Tibial nerve (tissue), 4 donors: ENCODE measurements around the gene SYT12. TPM values are rescaled to one million over a fixed set of nuclear protein-coding genes. Genes with fewer than 3 reads are reported as not detected.
"Not testable (repeated sequence)": the region's sequence is repeated elsewhere in the genome, so short reads cannot be mapped to it uniquely, and the experiment has no call there.

Experiments used
- DNase-seq, 2 donors: peaks; one replicate each; pipeline ENCODE4 v3.0.0-alpha.2; 2019; ENCODE audit warnings: low spot score in 2 of 2
- H3K27ac ChIP-seq, 4 donors: fragments of 200-600 bp; sonication (generic) in 3 of 4; one replicate each; pipeline ENCODE4 v1.5.1; 2017 to 2019; ENCODE audit warnings: mild to moderate bottlenecking in 1 of 4
- H3K27me3 ChIP-seq, 2 donors: fragments of 200-600 bp; sonication (generic) in 1 of 2; one replicate each; pipeline versions ENCODE4 v1.5.1 to v1.6.0; 2017 to 2019
- H3K36me3 ChIP-seq, 3 donors: fragments of 200-600 bp; sonication (generic); one replicate each; pipeline ENCODE4 v1.5.1; 2018 to 2019
- H3K4me1 ChIP-seq, 4 donors: fragments of 200-600 bp; sonication (generic) in 3 of 4; one replicate each; pipeline ENCODE4 v1.5.1; 2017 to 2019
- H3K4me3 ChIP-seq, 4 donors: fragments of 200-600 bp; sonication (generic) in 3 of 4; one replicate each; pipeline ENCODE4 v1.5.1; 2017 to 2019; ENCODE audit warnings: mild to moderate bottlenecking in 1 of 4, moderate library complexity in 1 of 4
- H3K9me3 ChIP-seq, 4 donors: fragments of 200-600 bp; sonication (generic) in 3 of 4; one replicate each; pipeline ENCODE4 v1.5.1; 2017 to 2019
- EP300 ChIP-seq, 2 donors: sonication (generic); formaldehyde crosslinking; IDR thresholded peaks; one replicate each; pipeline ENCODE4 v1.6.1; 2017; ENCODE audit warnings: antibody characterized with exemption in 2 of 2, mild to moderate bottlenecking in 1 of 2
- POLR2A ChIP-seq, 2 donors: fragments of 450-650 bp; IDR thresholded peaks; one replicate each; pipeline ENCODE4 v1.6.1; 2017; ENCODE audit warnings: antibody characterized with exemption in 2 of 2, mild to moderate bottlenecking in 2 of 2, moderate library complexity in 2 of 2
- WGBS, 2 donors: methylation state at CpG; one replicate each; pipeline ENCODE4 v1.1.5; 2018; 5-methylcytosine and 5-hydroxymethylcytosine counted together
- total RNA-seq, 4 donors: library from RNA; depleted of rRNA; stranded (reverse); fragments of >200 nt; gene quantifications; one replicate each; pipeline ENCODE4 v1.1.0, GENCODE V29; 2016
- TF ChIP-seq, protein P1 (sequence below), 5 experiments: fragments of 200-600 bp in 3 of 5; fragments of 450-650 bp in 2 of 5; sonication (generic) in 3 of 5; IDR thresholded peaks; one replicate each; pipeline ENCODE4 v1.5.1; 2016 to 2019; ENCODE audit warnings: antibody characterized with exemption in 5 of 5, mild to moderate bottlenecking in 3 of 5, moderate library complexity in 2 of 5

Gene SYT12
- total RNA-seq, 4 donors from 2014 or later: 0.20 to 2.4 (median 0.66) TPM; not detected in 1

DNA sequence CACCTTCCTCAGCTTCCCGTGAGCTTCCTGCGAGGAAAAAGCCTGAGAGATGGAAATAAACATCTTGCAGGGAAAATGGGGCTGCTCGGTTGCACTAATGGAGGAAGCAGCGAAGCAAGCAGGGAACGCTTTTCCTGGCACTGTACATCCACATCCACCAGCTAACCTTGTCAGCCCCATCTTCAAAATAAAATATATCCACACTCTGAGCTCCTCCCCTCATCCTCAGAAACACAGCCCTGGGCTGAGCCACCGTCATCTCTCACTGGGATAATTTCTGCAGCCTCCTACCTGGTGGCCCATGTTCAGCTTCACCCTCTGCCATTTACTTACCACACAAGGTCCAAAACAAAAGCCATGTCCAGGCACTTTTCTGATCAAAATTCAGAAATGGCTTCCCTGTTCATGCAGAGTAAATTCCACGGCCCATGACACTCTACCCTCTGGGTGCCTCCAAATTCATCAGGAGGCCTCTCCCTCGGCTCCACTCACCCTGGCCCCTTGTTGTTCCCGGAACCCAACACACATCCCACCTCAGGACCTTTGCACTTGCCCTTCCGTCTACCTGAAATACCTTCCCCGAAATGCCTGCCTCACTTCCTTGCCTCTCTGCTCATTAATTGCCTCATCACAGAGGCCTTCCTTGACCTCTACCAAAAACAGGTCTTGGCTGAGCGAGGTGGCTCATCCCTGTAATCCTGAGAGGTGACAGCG is 34.9 kb upstream of the SYT12 start:
- Histone ChIP-seq H3K27ac (no peak overlapping the region), H3K4me1 (no peaks in the 10 kb centered on the region), H3K27me3 (no peaks in the 10 kb centered on the region), H3K9me3 (no peaks in the 10 kb centered on the region), H3K36me3 (no peaks in the 10 kb centered on the region), H3K4me3 (no peak overlapping the region)
- DNase-seq: no peak
- TF ChIP-seq POLR2A (IDR thresholded peaks at IDR 0.05) (no peak), EP300 (IDR thresholded peaks at IDR 0.05) (no peak)
- TF ChIP-seq, protein P1, sequence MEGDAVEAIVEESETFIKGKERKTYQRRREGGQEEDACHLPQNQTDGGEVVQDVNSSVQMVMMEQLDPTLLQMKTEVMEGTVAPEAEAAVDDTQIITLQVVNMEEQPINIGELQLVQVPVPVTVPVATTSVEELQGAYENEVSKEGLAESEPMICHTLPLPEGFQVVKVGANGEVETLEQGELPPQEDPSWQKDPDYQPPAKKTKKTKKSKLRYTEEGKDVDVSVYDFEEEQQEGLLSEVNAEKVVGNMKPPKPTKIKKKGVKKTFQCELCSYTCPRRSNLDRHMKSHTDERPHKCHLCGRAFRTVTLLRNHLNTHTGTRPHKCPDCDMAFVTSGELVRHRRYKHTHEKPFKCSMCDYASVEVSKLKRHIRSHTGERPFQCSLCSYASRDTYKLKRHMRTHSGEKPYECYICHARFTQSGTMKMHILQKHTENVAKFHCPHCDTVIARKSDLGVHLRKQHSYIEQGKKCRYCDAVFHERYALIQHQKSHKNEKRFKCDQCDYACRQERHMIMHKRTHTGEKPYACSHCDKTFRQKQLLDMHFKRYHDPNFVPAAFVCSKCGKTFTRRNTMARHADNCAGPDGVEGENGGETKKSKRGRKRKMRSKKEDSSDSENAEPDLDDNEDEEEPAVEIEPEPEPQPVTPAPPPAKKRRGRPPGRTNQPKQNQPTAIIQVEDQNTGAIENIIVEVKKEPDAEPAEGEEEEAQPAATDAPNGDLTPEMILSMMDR (IDR thresholded peaks at IDR 0.05): no peak
- 82 to 85% methylated on average over 13 of the region's 13 CpGs for WGBS, 2 donors

DNA sequence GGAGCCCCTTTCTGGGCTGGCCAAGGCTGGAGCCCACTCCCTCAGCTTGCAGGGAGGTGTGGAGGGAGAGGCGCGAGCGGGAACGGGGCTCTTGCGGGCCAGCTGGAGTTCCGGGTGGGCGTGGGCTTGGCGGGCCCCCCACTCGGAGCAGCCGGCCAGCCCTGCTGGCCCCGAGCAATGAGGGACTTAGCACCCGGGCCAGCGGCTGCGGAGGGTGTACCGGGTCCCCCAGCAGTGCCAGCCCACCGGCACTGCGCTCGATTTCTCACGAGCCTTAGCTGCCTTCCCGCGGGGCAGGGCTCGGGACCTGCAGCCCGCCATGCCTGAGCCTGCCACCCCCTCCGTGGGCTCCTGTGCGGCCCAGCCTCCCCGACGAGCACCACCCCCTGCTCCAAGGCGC is 34.2 kb upstream of the SYT12 start:
- H3K27me3 ChIP-seq, H3K4me3 ChIP-seq, H3K36me3 ChIP-seq, H3K9me3 ChIP-seq, DNase-seq, H3K27ac ChIP-seq, H3K4me1 ChIP-seq: not testable (repeated sequence)
- WGBS, 2 donors: 96% methylated on average over 20 to 28 of the region's 28 CpGs

DNA sequence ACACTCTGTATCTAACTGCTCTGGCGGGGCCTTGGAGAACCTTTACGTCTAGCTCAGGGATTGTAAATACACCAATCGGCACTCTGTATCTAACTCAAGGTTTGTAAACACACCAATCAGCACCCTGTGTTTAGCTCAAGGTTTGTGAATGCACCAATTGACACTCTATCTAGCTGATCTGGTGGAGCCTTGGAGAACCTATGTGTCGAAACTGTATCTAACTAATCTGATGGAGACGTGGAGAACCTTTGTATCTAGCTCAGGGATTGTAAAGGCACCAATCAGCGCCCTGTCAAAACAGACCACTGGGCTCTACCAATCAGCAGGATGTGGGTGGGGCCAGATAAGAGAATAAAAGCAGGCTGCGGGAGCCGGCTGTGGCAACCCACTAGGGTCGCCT is 33.6 kb upstream of the SYT12 start:
- H3K27ac ChIP-seq, H3K4me1 ChIP-seq, H3K9me3 ChIP-seq, H3K27me3 ChIP-seq, H3K36me3 ChIP-seq, H3K4me3 ChIP-seq, DNase-seq: not testable (repeated sequence)
- WGBS, 2 donors: 67 to 71% methylated on average over 9 of the region's 9 CpGs

DNA sequence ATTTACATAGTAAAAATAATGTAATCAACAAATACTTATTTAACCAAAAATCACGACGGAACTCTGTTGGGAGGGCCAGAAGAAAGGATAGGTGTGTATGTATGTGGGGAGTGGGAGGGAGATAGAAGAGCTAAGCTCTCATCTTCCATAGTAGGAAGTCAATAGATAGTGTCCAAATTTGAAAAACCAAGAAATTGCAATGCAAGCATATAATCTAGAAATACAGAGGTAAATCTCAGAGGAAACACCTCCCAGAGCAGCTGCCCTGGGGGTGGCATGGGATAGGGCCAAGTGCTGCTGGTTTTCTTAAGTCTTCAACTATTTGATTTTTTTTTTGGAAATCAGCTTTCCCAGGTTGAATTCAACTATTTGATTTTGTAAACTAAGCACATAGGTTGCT is 30.9 kb upstream of the SYT12 start:
- Histone ChIP-seq H3K27me3 (no peaks in the 10 kb centered on the region), H3K36me3 (no peaks in the 10 kb centered on the region), H3K27ac (no peak overlapping the region), H3K4me3 (no peak overlapping the region), H3K4me1 (no peaks in the 10 kb centered on the region), H3K9me3 (no peaks in the 10 kb centered on the region)
- DNase-seq: no peak
- 63 to 80% methylated on average over 2 of the region's 2 CpGs for WGBS, 2 donors
- no peak for TF ChIP-seq EP300 (IDR thresholded peaks at IDR 0.05)
- TF ChIP-seq, protein P1 (IDR thresholded peaks at IDR 0.05): no peak
- no peak for TF ChIP-seq POLR2A (IDR thresholded peaks at IDR 0.05)

DNA sequence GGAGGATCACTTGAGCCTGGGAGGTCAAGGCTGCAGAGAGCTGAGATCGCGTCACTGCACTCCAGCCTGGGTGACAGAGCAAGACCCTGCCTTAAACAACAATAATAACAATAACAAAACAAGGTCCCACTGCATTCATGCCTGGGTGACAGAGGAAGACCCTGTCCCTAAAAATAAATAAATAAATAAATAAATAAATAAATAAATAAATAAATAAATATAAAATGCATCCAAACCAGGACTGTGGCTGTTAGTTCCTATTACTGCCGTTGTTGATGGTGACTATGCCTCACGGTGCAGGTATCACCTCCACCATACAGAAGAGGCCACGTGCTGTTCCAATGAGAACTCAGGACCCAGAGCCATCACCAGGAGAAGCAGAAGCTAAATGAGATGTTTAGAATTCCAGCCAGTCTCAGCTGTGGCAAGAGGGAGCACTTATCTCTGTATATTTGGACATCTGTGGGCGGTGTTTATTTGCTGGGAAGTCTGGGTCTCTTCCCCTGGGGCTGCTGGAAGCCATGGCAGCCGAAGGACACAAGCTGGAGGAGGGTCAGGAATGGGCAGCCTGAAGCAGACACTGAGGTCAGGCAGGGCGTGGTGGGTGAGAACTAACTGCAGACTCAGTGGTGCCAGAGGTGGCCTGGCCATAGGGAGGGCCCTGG is 26.2 kb upstream of the SYT12 start:
- no peak for DNase-seq
- Histone ChIP-seq H3K27me3 (no peaks in the 10 kb centered on the region), H3K9me3 (no peaks in the 10 kb centered on the region), H3K27ac (no peak overlapping the region), H3K36me3 (no peaks in the 10 kb centered on the region), H3K4me1 (no peaks in the 10 kb centered on the region), H3K4me3 (no peak overlapping the region)
- 60 to 62% methylated on average over 8 of the region's 8 CpGs for WGBS, 2 donors
- TF ChIP-seq POLR2A (IDR thresholded peaks at IDR 0.05) (no peak), EP300 (IDR thresholded peaks at IDR 0.05) (no peak)
- TF ChIP-seq, protein P1 (IDR thresholded peaks at IDR 0.05): no peak

DNA sequence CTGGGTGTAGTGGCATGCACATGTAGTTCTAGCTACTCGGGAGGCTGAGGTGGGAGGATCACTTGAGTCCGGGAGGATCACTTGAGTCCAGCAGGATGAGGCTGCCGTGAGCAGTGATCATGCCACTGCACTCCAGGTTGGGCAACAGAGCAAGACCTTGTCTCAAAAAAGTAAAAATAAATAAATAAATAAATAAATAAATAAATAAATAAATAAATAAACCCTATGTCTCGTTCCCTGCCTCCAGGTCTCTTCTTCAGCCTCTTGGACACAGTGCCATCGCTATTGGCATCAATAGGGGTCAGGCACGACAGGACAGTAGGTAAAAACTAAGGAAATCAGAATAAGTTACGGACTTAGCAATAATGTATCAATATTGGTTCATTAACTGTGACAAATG is 23.4 kb upstream of the SYT12 start:
- no peak overlapping the region for H3K4me3 ChIP-seq
- no peaks in the 10 kb centered on the region for H3K36me3 ChIP-seq
- no peak for TF ChIP-seq EP300 (IDR thresholded peaks at IDR 0.05)
- WGBS, 2 donors: 89% methylated on average over 7 of the region's 7 CpGs
- no peaks in the 10 kb centered on the region for H3K9me3 ChIP-seq
- H3K27me3 ChIP-seq: no peaks in the 10 kb centered on the region
- no peak for DNase-seq
- no peak overlapping the region for H3K27ac ChIP-seq
- H3K4me1 ChIP-seq: no peaks in the 10 kb centered on the region
